ENCODE data around the gene CDKN2B.

CDKN2B gene

GRCh38 chr9:21969011-21969940 lies 39.8 kb downstream of the CDKN2B start:
- Histone ChIP-seq H3K36me3 (ENCODE audit: control insufficient read depth, low read length) (no peaks in the 10 kb centered on the region), H3K4me1 (ENCODE audit: control insufficient read depth, low read length) (no peaks in the 10 kb centered on the region), H3K9me3 (ENCODE audit: control insufficient read depth, insufficient read depth, low read length) (no peaks in the 10 kb centered on the region), H3K4me3 (ENCODE audit: low read length) (no peak overlapping the region), H4K20me1 (ENCODE audit: control insufficient read depth, insufficient read depth, low read depth, low read length) (no peaks in the 10 kb centered on the region), H3K9me2 (replicated peaks; ENCODE audit: control insufficient read depth, low read length) (no peaks in the 10 kb centered on the region), H3K27ac (ENCODE audit: low read depth, low read length) (no peak overlapping the region), H3K79me2 (ENCODE audit: control insufficient read depth, low read length) (no peaks in the 10 kb centered on the region), H3K27me3 (ENCODE audit: control insufficient read depth, low read length) (no peaks in the 10 kb centered on the region), H3K4me2 (ENCODE audit: low read length) (no peak overlapping the region), H3F3A (ENCODE audit: control insufficient read depth, insufficient read depth) (no peaks in the 10 kb centered on the region)
- TF ChIP-seq EZH2phosphoT487 (IDR thresholded peaks at IDR 0.05; ENCODE audit: borderline replicate concordance, low read length) (no peak), CTCF (IDR thresholded peaks at IDR 0.05; ENCODE audit: low read depth, low read length, poor library complexity, severe bottlenecking) (no peak)

- H3K79me2 ChIP-seq (ENCODE audit: control insufficient read depth, low read length): no peaks in the 10 kb centered on the region
- H3K4me2 ChIP-seq (ENCODE audit: low read length): no peak overlapping the region
- no peaks in the 10 kb centered on the region for H3F3A ChIP-seq (ENCODE audit: control insufficient read depth, insufficient read depth)
- no peak overlapping the region for H3K4me3 ChIP-seq (ENCODE audit: low read length)
- TF ChIP-seq CTCF (IDR thresholded peaks at IDR 0.05; ENCODE audit: low read depth, low read length, poor library complexity, severe bottlenecking) (no peak), EZH2phosphoT487 (IDR thresholded peaks at IDR 0.05; ENCODE audit: borderline replicate concordance, low read length) (no peak)
- H3K27ac ChIP-seq (ENCODE audit: low read depth, low read length): no peak overlapping the region
- no peaks in the 10 kb centered on the region for H3K9me2 ChIP-seq (replicated peaks; ENCODE audit: control insufficient read depth, low read length)
- no peaks in the 10 kb centered on the region for H4K20me1 ChIP-seq (ENCODE audit: control insufficient read depth, insufficient read depth, low read depth, low read length)
- no peaks in the 10 kb centered on the region for H3K27me3 ChIP-seq (ENCODE audit: control insufficient read depth, low read length)
- H3K9me3 ChIP-seq (ENCODE audit: control insufficient read depth, insufficient read depth, low read length): no peaks in the 10 kb centered on the region
- H3K36me3 ChIP-seq (ENCODE audit: control insufficient read depth, low read length): no peaks in the 10 kb centered on the region
- no peaks in the 10 kb centered on the region for H3K4me1 ChIP-seq (ENCODE audit: control insufficient read depth, low read length)
Observed at GRCh38 chr9:21968331-21969010, 40.6 kb downstream of the CDKN2B start.

- Histone ChIP-seq H3K4me2 (ENCODE audit: low read length) (no peak overlapping the region), H3K9me2 (replicated peaks; ENCODE audit: control insufficient read depth, low read length) (no peaks in the 10 kb centered on the region), H3K4me1 (ENCODE audit: control insufficient read depth, low read length) (no peaks in the 10 kb centered on the region), H3K4me3 (ENCODE audit: low read length) (no peak overlapping the region), H3K36me3 (ENCODE audit: control insufficient read depth, low read length) (no peaks in the 10 kb centered on the region), H3F3A (ENCODE audit: control insufficient read depth, insufficient read depth) (no peaks in the 10 kb centered on the region), H4K20me1 (ENCODE audit: control insufficient read depth, insufficient read depth, low read depth, low read length) (no peaks in the 10 kb centered on the region), H3K27ac (ENCODE audit: low read depth, low read length) (no peak overlapping the region), H3K27me3 (ENCODE audit: control insufficient read depth, low read length) (no peaks in the 10 kb centered on the region), H3K79me2 (ENCODE audit: control insufficient read depth, low read length) (no peaks in the 10 kb centered on the region), H3K9me3 (ENCODE audit: control insufficient read depth, insufficient read depth, low read length) (no peaks in the 10 kb centered on the region)
- no peak for TF ChIP-seq CTCF (IDR thresholded peaks at IDR 0.05; ENCODE audit: low read depth, low read length, poor library complexity, severe bottlenecking)
- TF ChIP-seq EZH2phosphoT487 (IDR thresholded peaks at IDR 0.05; ENCODE audit: borderline replicate concordance, low read length): no peak
Observed at GRCh38 chr9:21967702-21968101, 41.4 kb downstream of the CDKN2B start.
